A673 (cell line): ENCODE measurements around the gene S100A5. TPM values are rescaled to one million over a fixed set of nuclear protein-coding genes. Genes with fewer than 3 reads are reported as not detected.

Experiments used
- BruUV-seq: library from RNA; stranded (reverse); fragments of 400-500 nt; replicated peaks from 2 replicates; lab custom pipeline; 2021; lab: Mats Ljungman, UMichigan
- CTCF ChIA-PET: fragments of 300-600 bp; sonication (Branson Sonifier 250); formaldehyde crosslinking; loops from one replicate; lab custom pipeline; 2022; ENCODE audit warnings: antibody characterized with exemption; lab: Charles Lee
- POLR2A ChIA-PET: fragments of 300-600 bp; sonication (Branson Sonifier 250); formaldehyde crosslinking; loops from one replicate; lab custom pipeline; 2022; ENCODE audit warnings: antibody characterized with exemption; ENCODE audit not compliant: low non-redundant PET; lab: Charles Lee
- DNase-seq: peaks from one replicate; pipeline ENCODE4 v3.0.0-alpha.2; 2015; ENCODE audit warnings: low spot score
- H3K27ac ChIP-seq: fragments of 200-600 bp; sonication (generic); 2 replicates; pipeline ENCODE4 v1.5.1; 2016; ENCODE audit warnings: mixed run types, low read depth, mild to moderate bottlenecking, mixed read lengths, antibody characterized with exemption, low read length; ENCODE audit not compliant: poor library complexity, severe bottlenecking
- H3K27me3 ChIP-seq: fragments of 200-600 bp; sonication (generic); replicated peaks from 2 replicates; pipeline ENCODE4 v1.6.1; 2017; ENCODE audit warnings: mixed run types, low read depth, mild to moderate bottlenecking, mixed read lengths, antibody characterized with exemption, low read length; ENCODE audit not compliant: insufficient read depth, poor library complexity
- H3K36me3 ChIP-seq: fragments of 200-600 bp; sonication (generic); 2 replicates; pipeline ENCODE4 v1.6.1; 2016; ENCODE audit warnings: mixed run types, mild to moderate bottlenecking, mixed read lengths, antibody characterized with exemption, low read length; ENCODE audit not compliant: insufficient read depth, poor library complexity, severe bottlenecking
- H3K4me1 ChIP-seq: fragments of 200-600 bp; sonication (generic); 2 replicates; pipeline ENCODE4 v1.6.1; 2017; ENCODE audit warnings: mixed run types, mild to moderate bottlenecking, mixed read lengths, antibody characterized with exemption, low read length; ENCODE audit not compliant: insufficient read depth, poor library complexity, severe bottlenecking
- H3K4me3 ChIP-seq: fragments of 200-600 bp; sonication (generic); 2 replicates; pipeline ENCODE4 v1.5.1; 2016; ENCODE audit warnings: low read depth, mixed run types, mild to moderate bottlenecking, mixed read lengths, low read length; ENCODE audit not compliant: poor library complexity, severe bottlenecking
- H3K9me3 ChIP-seq: fragments of 200-600 bp; sonication (generic); 2 replicates; pipeline ENCODE4 v1.6.1; 2016; ENCODE audit warnings: mixed run types, low read depth, mild to moderate bottlenecking, mixed read lengths, antibody characterized with exemption, low read length; ENCODE audit not compliant: poor library complexity, severe bottlenecking
- CTCF ChIP-seq: fragments of 300-800, 200-600 bp; sonication (generic); conservative IDR thresholded peaks from 2 replicates; pipeline ENCODE4 v1.5.1; 2017; ENCODE audit warnings: low read depth, mild to moderate bottlenecking, antibody characterized with exemption, low read length, moderate library complexity, mixed read lengths
- EZH2 ChIP-seq: fragments of 200-600 bp; sonication (generic); IDR thresholded peaks from 2 replicates; pipeline ENCODE4 v1.6.1; 2017; ENCODE audit warnings: borderline replicate concordance, low read depth, mild to moderate bottlenecking, mixed read lengths, antibody characterized with exemption, low read length; ENCODE audit not compliant: poor library complexity, severe bottlenecking
- intact Hi-C: fragments of 100-400 bp; cut with micrococcal nuclease; formaldehyde crosslinking; loops from one replicate; pipeline ENCODE4 v1.10.0; 2022; ENCODE audit not compliant: unreplicated experiment
- total RNA-seq: library from RNA; stranded (reverse); gene quantifications from 2 replicates; pipeline ENCODE4 v1.2.3, GENCODE V29; 2021

S100A5 gene
- total RNA-seq, 1 experiment from 2014 or later = not detected

GRCh38 chr1:153553096-153553495, 12.4 kb upstream of the S100A5 start:
- no peaks in the 10 kb centered on the region for H3K27me3 ChIP-seq
- POLR2A ChIA-PET = no interaction called here

GRCh38 chr1:153552335-153552734, 11.6 kb upstream of the S100A5 start:
- BruUV-seq = no TSS peak
- ChIA-PET POLR2A (no interaction called here), CTCF (interaction anchor here (0.5 kb wide), 1 partner anchor 268 kb away, joined by 5 read pairs; no protein-coding TSS in a partner anchor)
- H3K36me3 ChIP-seq = no peaks in the 10 kb centered on the region
- H3K27ac ChIP-seq = no peak overlapping the region
- no peak for TF ChIP-seq EZH2
- no peak for TF ChIP-seq CTCF
- peaks cover 4% of the 10 kb centered on the region for H3K4me1 ChIP-seq
- no peak for DNase-seq
- H3K4me3 ChIP-seq = no peak overlapping the region
- no peaks in the 10 kb centered on the region for H3K27me3 ChIP-seq
- intact Hi-C loops = no loop called here
- no peaks in the 10 kb centered on the region for H3K9me3 ChIP-seq

More at GRCh38 chr1:153553096-153553495, 12.4 kb upstream of the S100A5 start:
- no peaks in the 10 kb centered on the region for H3K9me3 ChIP-seq
- no peak overlapping the region for H3K4me3 ChIP-seq
- no peak for TF ChIP-seq EZH2
- no peak for TF ChIP-seq CTCF
- no peaks in the 10 kb centered on the region for H3K36me3 ChIP-seq
- BruUV-seq = no TSS peak
- no peak overlapping the region for H3K27ac ChIP-seq
- no peak for DNase-seq
- intact Hi-C loops = no loop called here
- CTCF ChIA-PET = interaction anchor here (0.5 kb wide), 1 partner anchor 268 kb away, joined by 5 read pairs; no protein-coding TSS in a partner anchor
- H3K4me1 ChIP-seq = no peaks in the 10 kb centered on the region

GRCh38 chr1:153550827-153551500, 10.2 kb upstream of the S100A5 start:
- Histone ChIP-seq H3K27ac (no peak overlapping the region), H3K9me3 (no peaks in the 10 kb centered on the region), H3K27me3 (no peaks in the 10 kb centered on the region), H3K4me3 (no peak overlapping the region), H3K36me3 (no peaks in the 10 kb centered on the region), H3K4me1 (peaks cover 18% of the 10 kb centered on the region)
- intact Hi-C loops = no loop called here
- BruUV-seq = no TSS peak
- POLR2A ChIA-PET = no interaction called here
- TF ChIP-seq CTCF (no peak), EZH2 (no peak)
- no peak for DNase-seq
- CTCF ChIA-PET = interaction anchor here (0.5 to 0.6 kb wide), 2 partner anchors 126 to 196 kb away, joined by 3 to 9 read pairs; no protein-coding TSS in a partner anchor
